ENCODE measurements around the gene NAA11.

Gene NAA11

GRCh38 chr4:79330720-79331119 lies 4.9 kb upstream of the NAA11 start:
- H4K91ac ChIP-seq (ENCODE audit: low read depth, low read length) = no peak overlapping the region
- H3K9ac ChIP-seq (ENCODE audit: low read length) = no peak overlapping the region
- no peak overlapping the region for H3K4ac ChIP-seq (ENCODE audit: low read depth, low read length)
- no peak overlapping the region for H2AK5ac ChIP-seq (ENCODE audit: low read length)
- no peak overlapping the region for H3K4me3 ChIP-seq (ENCODE audit: low read depth, low read length)
- no peaks in the 10 kb centered on the region for H3K79me1 ChIP-seq (ENCODE audit: low read length)
- DNase-seq = no peak
- WGBS (ENCODE audit: extremely low coverage, insufficient coverage, insufficient read length) = no CpG with 5 or more reads among the region's 2 CpGs
- H3K36me3 ChIP-seq (ENCODE audit: control insufficient read depth in 1 of 2, insufficient read depth in 2 of 2, low read length in 2 of 2) = no peaks in the 10 kb centered on the region
- no peak overlapping the region for H2BK120ac ChIP-seq (ENCODE audit: insufficient read depth, low read length, poor library complexity)
- no peaks in the 10 kb centered on the region for H3K79me2 ChIP-seq (ENCODE audit: control insufficient read depth, insufficient read depth, low read length, poor library complexity)
- H2AFZ ChIP-seq (ENCODE audit: insufficient read depth, low read length, poor library complexity) = no peak overlapping the region
- H3K9me3 ChIP-seq (ENCODE audit: insufficient read depth, low read depth, low read length) = no peaks in the 10 kb centered on the region
- no peak overlapping the region for H3K14ac ChIP-seq (ENCODE audit: low read length)
- H2BK5ac ChIP-seq (ENCODE audit: low read depth, low read length, poor library complexity) = no peak overlapping the region
- H3K18ac ChIP-seq (ENCODE audit: low read length) = no peak overlapping the region
- no peak overlapping the region for H2BK12ac ChIP-seq (ENCODE audit: low read length)
- no peak overlapping the region for H3K23ac ChIP-seq (ENCODE audit: low read length)
- no peak overlapping the region for H4K12ac ChIP-seq (ENCODE audit: low read depth, low read length)
- H3K27me3 ChIP-seq (ENCODE audit: insufficient read depth, low read length) = no peaks in the 10 kb centered on the region
- H3K4me2 ChIP-seq (ENCODE audit: low read length) = no peak overlapping the region
- H3K4me1 ChIP-seq (ENCODE audit: control insufficient read depth in 1 of 2, insufficient read depth in 2 of 2, low read length in 2 of 2) = no peaks in the 10 kb centered on the region
- no peak overlapping the region for H4K8ac ChIP-seq (ENCODE audit: low read depth, low read length)
- no peak overlapping the region for H3K27ac ChIP-seq (ENCODE audit: low read depth, low read length)

GRCh38 chr4:79325436-79325835 lies 425 bp downstream of the NAA11 start:
- Histone ChIP-seq H3K23ac (ENCODE audit: low read length) (no peak overlapping the region), H3K4ac (ENCODE audit: low read depth, low read length) (no peak overlapping the region)
- DNase-seq = peak; percentile 3 to 33

GRCh38 chr4:79319975-79320374 lies 5.9 kb downstream of the NAA11 start:
- no CpG with 5 or more reads among the region's 4 CpGs for WGBS (ENCODE audit: extremely low coverage, insufficient coverage, insufficient read length)
- Histone ChIP-seq H2AFZ (ENCODE audit: insufficient read depth, low read length, poor library complexity) (no peak overlapping the region), H3K79me1 (ENCODE audit: low read length) (no peaks in the 10 kb centered on the region), H3K79me2 (ENCODE audit: control insufficient read depth, insufficient read depth, low read length, poor library complexity) (no peaks in the 10 kb centered on the region), H3K27ac (ENCODE audit: low read depth, low read length) (no peak overlapping the region), H3K36me3 (ENCODE audit: control insufficient read depth in 1 of 2, insufficient read depth in 2 of 2, low read length in 2 of 2) (no peaks in the 10 kb centered on the region), H2BK5ac (ENCODE audit: low read depth, low read length, poor library complexity) (no peak overlapping the region), H4K8ac (ENCODE audit: low read depth, low read length) (no peak overlapping the region), H3K23ac (ENCODE audit: low read length) (no peak overlapping the region), H2BK120ac (ENCODE audit: insufficient read depth, low read length, poor library complexity) (no peak overlapping the region), H3K4me3 (ENCODE audit: low read depth, low read length) (no peak overlapping the region), H3K14ac (ENCODE audit: low read length) (no peak overlapping the region), H2BK12ac (ENCODE audit: low read length) (no peak overlapping the region), H3K9me3 (ENCODE audit: insufficient read depth, low read depth, low read length) (no peaks in the 10 kb centered on the region), H3K27me3 (ENCODE audit: insufficient read depth, low read length) (no peaks in the 10 kb centered on the region), H3K9ac (ENCODE audit: low read length) (no peak overlapping the region), H3K4me1 (ENCODE audit: control insufficient read depth in 1 of 2, insufficient read depth in 2 of 2, low read length in 2 of 2) (no peaks in the 10 kb centered on the region), H3K4me2 (ENCODE audit: low read length) (no peak overlapping the region), H4K12ac (ENCODE audit: low read depth, low read length) (no peak overlapping the region), H3K18ac (ENCODE audit: low read length) (no peak overlapping the region), H2AK5ac (ENCODE audit: low read length) (no peak overlapping the region), H4K91ac (ENCODE audit: low read depth, low read length) (no peak overlapping the region), H3K4ac (ENCODE audit: low read depth, low read length) (no peak overlapping the region)
- DNase-seq = peak; percentile 85 to 95

More at GRCh38 chr4:79325436-79325835, 425 bp downstream of the NAA11 start:
- H3K27ac ChIP-seq (ENCODE audit: low read depth, low read length) = no peak overlapping the region
- no peak overlapping the region for H3K4me2 ChIP-seq (ENCODE audit: low read length)
- no peaks in the 10 kb centered on the region for H3K79me2 ChIP-seq (ENCODE audit: control insufficient read depth, insufficient read depth, low read length, poor library complexity)
- peak overlapping the region; percentile 33 for H3K4me3 ChIP-seq (ENCODE audit: low read depth, low read length)
- H2BK12ac ChIP-seq (ENCODE audit: low read length) = no peak overlapping the region
- H2BK5ac ChIP-seq (ENCODE audit: low read depth, low read length, poor library complexity) = no peak overlapping the region
- H3K36me3 ChIP-seq (ENCODE audit: control insufficient read depth in 1 of 2, insufficient read depth in 2 of 2, low read length in 2 of 2) = no peaks in the 10 kb centered on the region
- no peak overlapping the region for H3K18ac ChIP-seq (ENCODE audit: low read length)
- H3K9ac ChIP-seq (ENCODE audit: low read length) = no peak overlapping the region
- no peaks in the 10 kb centered on the region for H3K27me3 ChIP-seq (ENCODE audit: insufficient read depth, low read length)
- H4K91ac ChIP-seq (ENCODE audit: low read depth, low read length) = no peak overlapping the region
- no peaks in the 10 kb centered on the region for H3K4me1 ChIP-seq (ENCODE audit: control insufficient read depth in 1 of 2, insufficient read depth in 2 of 2, low read length in 2 of 2)
- no CpG with 5 or more reads among the region's 12 CpGs for WGBS (ENCODE audit: extremely low coverage, insufficient coverage, insufficient read length)
- H3K9me3 ChIP-seq (ENCODE audit: insufficient read depth, low read depth, low read length) = no peaks in the 10 kb centered on the region
- no peak overlapping the region for H3K14ac ChIP-seq (ENCODE audit: low read length)
- H2AFZ ChIP-seq (ENCODE audit: insufficient read depth, low read length, poor library complexity) = no peak overlapping the region
- no peak overlapping the region for H2AK5ac ChIP-seq (ENCODE audit: low read length)
- H4K8ac ChIP-seq (ENCODE audit: low read depth, low read length) = no peak overlapping the region
- H4K12ac ChIP-seq (ENCODE audit: low read depth, low read length) = no peak overlapping the region
- H2BK120ac ChIP-seq (ENCODE audit: insufficient read depth, low read length, poor library complexity) = no peak overlapping the region
- H3K79me1 ChIP-seq (ENCODE audit: low read length) = no peaks in the 10 kb centered on the region

- Histone ChIP-seq H3K36me3 (ENCODE audit: control insufficient read depth in 1 of 2, insufficient read depth in 2 of 2, low read length in 2 of 2) (no peaks in the 10 kb centered on the region), H3K79me1 (ENCODE audit: low read length) (no peaks in the 10 kb centered on the region), H3K14ac (ENCODE audit: low read length) (no peak overlapping the region), H3K4ac (ENCODE audit: low read depth, low read length) (no peak overlapping the region), H2AK5ac (ENCODE audit: low read length) (no peak overlapping the region), H3K18ac (ENCODE audit: low read length) (no peak overlapping the region), H3K4me3 (ENCODE audit: low read depth, low read length) (no peak overlapping the region), H4K8ac (ENCODE audit: low read depth, low read length) (no peak overlapping the region), H3K9ac (ENCODE audit: low read length) (no peak overlapping the region), H2AFZ (ENCODE audit: insufficient read depth, low read length, poor library complexity) (no peak overlapping the region), H3K4me1 (ENCODE audit: control insufficient read depth in 1 of 2, insufficient read depth in 2 of 2, low read length in 2 of 2) (no peaks in the 10 kb centered on the region), H2BK5ac (ENCODE audit: low read depth, low read length, poor library complexity) (no peak overlapping the region), H3K27me3 (ENCODE audit: insufficient read depth, low read length) (no peaks in the 10 kb centered on the region), H4K91ac (ENCODE audit: low read depth, low read length) (no peak overlapping the region), H3K79me2 (ENCODE audit: control insufficient read depth, insufficient read depth, low read length, poor library complexity) (no peaks in the 10 kb centered on the region), H3K27ac (ENCODE audit: low read depth, low read length) (no peak overlapping the region), H4K12ac (ENCODE audit: low read depth, low read length) (no peak overlapping the region), H2BK12ac (ENCODE audit: low read length) (no peak overlapping the region), H3K9me3 (ENCODE audit: insufficient read depth, low read depth, low read length) (no peaks in the 10 kb centered on the region), H2BK120ac (ENCODE audit: insufficient read depth, low read length, poor library complexity) (no peak overlapping the region), H3K23ac (ENCODE audit: low read length) (no peak overlapping the region), H3K4me2 (ENCODE audit: low read length) (no peak overlapping the region)
- no peak for DNase-seq
These were observed 8.2 kb downstream of the NAA11 start for GRCh38 chr4:79317711-79318110.

All from trophoblast cell (in vitro differentiated cells and primary cell).